SU-DHL-6 (cell line): ENCODE measurements around the gene PODXL2.

Source experiments
- EZH2phosphoT487 ChIP-seq: fragments of 200-600 bp; sonication (generic), shearing (Covaris generic); conservative IDR thresholded peaks from 2 replicates; pipeline ENCODE4 v1.6.1; 2018; ENCODE audit warnings: mild to moderate bottlenecking, antibody characterized with exemption, low read length, moderate library complexity, mixed read lengths
- TF ChIP-seq, protein P1 (sequence below): fragments of 200-600 bp; sonication (generic); IDR thresholded peaks from one replicate; pipeline ENCODE4 v1.5.1; 2017; ENCODE audit warnings: antibody characterized with exemption, mild to moderate bottlenecking, low read length, moderate library complexity; ENCODE audit not compliant: insufficient read depth, poor library complexity, severe bottlenecking

DNA sequence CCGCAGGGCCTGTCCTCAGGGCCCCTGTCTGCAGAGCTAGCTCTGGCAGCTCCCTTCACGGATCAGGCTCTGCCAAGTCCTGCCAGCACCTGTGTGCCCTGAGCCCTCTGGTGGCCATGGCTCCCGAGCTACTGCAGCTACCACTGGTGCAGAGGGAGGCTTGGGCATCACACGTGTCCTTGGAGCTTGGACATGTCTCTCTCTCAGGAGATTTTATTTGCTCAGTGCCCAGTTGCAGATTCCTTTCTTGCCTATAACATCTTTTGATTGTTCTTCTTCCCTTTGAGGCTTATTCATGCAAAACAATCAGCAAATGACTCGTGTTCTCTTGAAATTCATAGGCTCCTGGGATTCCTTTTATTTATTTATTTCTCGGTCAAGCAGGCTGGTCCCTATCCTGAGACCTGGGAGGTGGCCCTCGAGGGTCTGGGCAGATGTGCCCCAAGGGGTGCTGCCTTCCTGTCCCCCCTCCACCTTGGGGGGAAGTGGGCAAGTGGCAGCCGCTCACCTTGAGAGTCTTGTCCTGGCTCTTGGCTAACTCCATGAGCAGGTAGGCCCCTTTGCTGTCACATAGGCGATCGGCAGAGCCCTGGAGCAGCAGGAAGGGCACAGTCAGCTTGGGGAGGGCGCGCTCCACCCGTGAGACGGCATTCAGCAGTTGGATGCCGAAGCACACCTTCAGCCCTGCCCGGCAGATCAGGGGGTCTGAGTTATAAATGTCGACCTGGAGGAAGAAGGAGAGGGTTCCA lies 65.7 kb downstream of the PODXL2 start:
- TF ChIP-seq EZH2phosphoT487, result no peak
- TF ChIP-seq, protein P1, sequence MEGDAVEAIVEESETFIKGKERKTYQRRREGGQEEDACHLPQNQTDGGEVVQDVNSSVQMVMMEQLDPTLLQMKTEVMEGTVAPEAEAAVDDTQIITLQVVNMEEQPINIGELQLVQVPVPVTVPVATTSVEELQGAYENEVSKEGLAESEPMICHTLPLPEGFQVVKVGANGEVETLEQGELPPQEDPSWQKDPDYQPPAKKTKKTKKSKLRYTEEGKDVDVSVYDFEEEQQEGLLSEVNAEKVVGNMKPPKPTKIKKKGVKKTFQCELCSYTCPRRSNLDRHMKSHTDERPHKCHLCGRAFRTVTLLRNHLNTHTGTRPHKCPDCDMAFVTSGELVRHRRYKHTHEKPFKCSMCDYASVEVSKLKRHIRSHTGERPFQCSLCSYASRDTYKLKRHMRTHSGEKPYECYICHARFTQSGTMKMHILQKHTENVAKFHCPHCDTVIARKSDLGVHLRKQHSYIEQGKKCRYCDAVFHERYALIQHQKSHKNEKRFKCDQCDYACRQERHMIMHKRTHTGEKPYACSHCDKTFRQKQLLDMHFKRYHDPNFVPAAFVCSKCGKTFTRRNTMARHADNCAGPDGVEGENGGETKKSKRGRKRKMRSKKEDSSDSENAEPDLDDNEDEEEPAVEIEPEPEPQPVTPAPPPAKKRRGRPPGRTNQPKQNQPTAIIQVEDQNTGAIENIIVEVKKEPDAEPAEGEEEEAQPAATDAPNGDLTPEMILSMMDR, result peak; percentile 43
